KBM-7 (cell line): ENCODE results near the gene EDEM1.
"Not testable (repeated sequence)": the region's sequence is repeated elsewhere in the genome, so short reads cannot be mapped to it uniquely, and the experiment has no call there.

Source experiments
- DNase-seq: peaks from one replicate; pipeline ENCODE4 v3.0.0-alpha.2; 2015
- in situ Hi-C: fragments of 300-500 bp; cut with MboI; formaldehyde crosslinking; loops from 2 replicates; pipeline ENCODE4 v1.14.3; 2020; ENCODE audit warnings: low sequenced_read_pairs, low pct_unique_long_range_greater_than_20kb, mixed read lengths

EDEM1 gene

DNA sequence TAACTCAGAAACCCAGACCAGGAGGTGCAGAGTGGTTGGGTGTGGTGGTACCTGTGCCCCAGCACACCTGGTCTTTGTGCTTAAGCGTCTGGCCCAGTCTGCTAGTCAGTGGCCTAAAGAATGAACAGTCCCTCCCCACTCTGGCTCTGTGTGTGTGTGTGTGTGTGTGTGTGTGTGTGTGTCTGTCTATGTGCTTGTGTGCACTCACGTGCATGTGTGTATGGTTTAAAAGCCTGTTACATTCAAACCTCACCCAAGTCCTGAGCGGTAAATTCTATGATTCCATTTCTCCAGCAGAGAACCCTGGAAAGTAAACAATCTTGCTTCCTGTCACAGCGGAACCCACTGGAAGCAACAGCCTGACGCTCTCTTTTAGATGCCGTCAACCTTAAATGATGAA is 34.2 kb downstream of the EDEM1 start:
- in situ Hi-C loops, result no loop called here
- DNase-seq, result no peak

DNA sequence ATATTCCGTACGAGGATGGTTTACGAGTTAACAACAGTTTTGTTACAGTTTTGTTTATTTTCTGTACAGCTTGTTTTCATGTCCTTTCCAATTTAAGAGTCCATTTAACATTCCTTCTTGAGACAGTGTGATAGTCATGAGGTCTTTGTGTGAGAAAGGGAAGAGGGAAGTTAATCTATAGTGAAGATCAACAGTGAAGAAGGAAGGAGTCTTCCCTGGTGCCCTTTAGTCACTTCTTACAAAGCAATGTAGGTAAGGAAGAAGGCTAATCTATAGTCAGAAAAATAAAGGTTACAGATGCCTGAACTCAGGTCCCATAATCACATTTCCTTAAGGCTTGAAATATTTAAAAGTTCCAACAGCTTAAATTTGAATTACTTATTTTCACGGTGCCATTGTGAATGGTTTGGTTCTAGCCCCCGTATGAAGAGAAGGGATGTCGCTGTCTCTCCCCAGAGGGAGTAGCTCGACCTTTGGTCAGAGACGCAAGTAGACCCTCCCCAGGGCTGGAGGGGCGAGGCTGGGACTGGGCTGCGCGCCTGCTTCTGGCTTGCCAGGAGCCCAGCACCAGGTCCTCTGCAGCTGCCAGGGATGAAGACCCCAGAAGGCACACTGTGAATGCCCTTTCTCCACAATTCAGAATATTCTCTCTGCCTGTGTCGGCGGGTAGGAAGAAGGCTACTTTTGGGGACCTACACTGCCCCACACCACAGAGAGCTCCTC is 34.9 kb downstream of the EDEM1 start:
- no peak for DNase-seq
- in situ Hi-C loops, result no loop called here

DNA sequence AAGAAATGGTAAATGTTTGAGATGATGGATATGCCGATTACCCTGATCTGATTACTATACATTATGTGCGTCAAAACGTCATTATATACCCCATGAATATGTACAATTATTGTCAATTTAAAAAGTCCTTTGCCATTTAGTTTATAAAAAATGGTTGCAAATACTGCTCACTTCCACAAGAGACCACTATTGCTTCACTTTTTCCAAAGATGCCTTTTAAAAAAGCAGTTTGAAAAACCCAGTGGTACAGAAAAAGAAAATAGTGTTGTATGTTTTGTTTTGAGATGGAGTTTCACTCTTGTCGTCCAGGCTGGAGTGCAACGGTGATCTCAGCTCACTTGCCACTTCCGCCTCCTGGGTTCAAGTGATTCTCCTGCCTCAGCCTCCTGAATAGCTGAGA is 39.3 kb downstream of the EDEM1 start:
- peak; percentile 31 for DNase-seq
- in situ Hi-C loops, result no loop called here

DNA sequence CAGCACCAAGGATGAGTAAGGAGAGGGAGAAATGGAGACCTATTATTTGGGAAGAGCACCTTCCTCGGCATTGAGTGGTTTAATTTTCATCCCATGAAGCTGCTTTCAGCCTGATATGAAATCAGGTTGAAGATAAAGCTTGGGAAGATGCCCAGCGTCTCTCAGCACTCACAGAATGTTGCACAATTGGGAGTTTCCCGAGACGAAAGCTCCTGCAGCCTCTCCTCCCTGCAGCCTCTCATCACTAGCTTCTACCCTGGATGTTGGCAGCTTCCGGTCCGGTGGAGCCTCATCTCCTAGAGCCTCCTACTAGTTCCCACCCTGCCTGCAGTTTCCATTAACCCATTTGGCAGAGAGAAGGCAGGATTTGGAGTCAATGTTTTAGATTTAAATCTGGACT is 40.3 kb downstream of the EDEM1 start:
- DNase-seq, result no peak
- in situ Hi-C loops, result no loop called here

DNA sequence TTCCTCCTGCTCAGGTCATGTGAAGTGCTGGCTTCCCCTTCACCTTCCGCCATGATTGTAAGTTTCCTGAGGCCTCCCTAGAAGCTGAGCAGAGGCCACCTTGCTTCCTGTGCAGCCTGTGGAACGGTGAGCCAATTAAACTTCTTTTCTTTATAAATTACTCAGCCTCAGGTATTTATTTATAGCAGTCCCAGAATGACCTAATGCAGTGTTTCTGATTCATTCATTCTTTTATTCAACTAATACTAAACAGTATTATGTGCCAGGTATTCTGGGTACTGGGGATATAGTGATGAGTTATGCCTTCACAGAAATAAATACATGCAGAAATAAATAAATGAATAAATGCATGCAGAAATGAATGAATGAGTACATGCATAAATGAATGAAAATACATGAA is 41.9 kb downstream of the EDEM1 start:
- no peak for DNase-seq
- in situ Hi-C loops, result no loop called here

DNA sequence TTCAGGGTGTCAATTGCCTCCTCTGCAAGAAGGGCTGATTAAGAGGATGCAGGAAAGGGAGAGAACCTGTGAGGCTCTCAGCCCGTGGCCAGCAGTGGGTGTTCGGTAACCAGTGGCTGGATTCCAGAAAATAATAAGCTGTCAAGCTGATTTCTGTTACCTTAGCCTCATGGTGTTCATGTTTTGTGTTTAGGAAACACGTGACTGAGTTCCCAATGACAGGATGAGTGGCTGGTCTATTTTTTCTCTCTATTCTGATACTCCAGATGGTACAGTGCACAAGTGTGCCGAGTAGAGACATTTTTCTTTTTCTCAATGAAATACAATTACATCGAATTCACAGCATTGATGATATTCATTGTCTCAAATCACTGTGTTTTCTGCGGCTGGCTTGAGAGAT is 43.6 kb downstream of the EDEM1 start:
- in situ Hi-C loops, result no loop called here
- no peak for DNase-seq

DNA sequence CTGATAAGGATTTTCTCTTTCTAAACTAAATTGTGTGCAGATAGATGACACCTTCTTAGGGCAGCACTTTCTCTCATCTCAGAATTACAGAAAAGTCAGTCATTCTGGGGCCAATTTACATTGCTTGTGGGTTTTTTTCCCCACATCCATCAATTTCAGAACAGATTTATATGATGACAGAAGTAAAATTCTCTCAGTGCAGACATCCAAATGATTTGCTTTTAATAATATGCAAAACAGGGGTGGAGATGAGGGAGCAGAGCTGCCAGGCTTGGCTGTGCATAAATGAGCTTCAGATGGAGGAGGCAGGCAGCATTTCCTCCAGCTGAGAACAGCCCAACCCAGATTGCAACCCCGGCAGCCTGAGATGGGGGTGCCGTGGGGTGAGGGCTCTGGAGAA is 44.0 kb downstream of the EDEM1 start:
- in situ Hi-C loops, result no loop called here
- DNase-seq, result no peak

DNA sequence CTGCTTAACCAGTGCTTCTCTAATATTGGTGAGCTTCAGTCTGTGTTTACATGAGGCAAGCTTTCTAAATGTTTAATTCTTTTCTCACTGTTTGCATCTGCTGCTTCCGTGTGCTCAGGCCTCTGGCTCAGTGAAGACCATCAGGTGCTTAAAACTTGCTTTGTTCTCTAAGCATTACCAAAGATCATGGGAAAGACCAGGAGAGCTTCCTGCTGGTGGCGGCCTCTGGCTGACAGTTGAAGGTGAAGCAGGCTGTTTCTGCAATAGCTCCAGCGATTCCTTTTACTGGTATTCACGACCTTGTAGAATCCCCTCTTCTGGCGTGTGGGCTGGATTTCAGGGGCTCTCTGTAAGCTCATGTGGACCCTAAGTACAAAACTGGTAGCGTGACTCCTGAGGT is 45.1 kb downstream of the EDEM1 start:
- in situ Hi-C loops, result no loop called here

DNA sequence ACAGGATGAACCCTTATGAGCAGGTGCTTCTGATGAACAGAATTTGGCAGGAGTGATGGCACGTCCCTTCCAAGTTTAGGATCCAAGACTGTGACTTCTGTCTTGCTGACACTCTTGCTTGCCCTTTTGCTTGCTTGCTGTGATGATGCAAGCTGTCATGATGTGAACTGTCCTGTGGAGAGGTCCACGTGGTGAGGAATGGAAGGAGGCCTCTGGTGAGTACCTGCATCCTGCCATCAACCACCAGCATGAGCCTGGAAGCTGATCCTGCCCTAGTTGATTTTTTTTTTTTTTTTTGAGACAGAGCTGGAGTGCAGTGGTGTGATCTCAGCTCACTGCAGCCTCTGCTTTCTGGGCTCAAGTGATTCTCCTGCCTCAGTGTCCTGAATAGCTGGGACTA is 45.5 kb downstream of the EDEM1 start:
- no peak for DNase-seq
- in situ Hi-C loops, result no loop called here

More for the DNA sequence above, 45.1 kb downstream of the EDEM1 start:
- DNase-seq, result no peak

DNA sequence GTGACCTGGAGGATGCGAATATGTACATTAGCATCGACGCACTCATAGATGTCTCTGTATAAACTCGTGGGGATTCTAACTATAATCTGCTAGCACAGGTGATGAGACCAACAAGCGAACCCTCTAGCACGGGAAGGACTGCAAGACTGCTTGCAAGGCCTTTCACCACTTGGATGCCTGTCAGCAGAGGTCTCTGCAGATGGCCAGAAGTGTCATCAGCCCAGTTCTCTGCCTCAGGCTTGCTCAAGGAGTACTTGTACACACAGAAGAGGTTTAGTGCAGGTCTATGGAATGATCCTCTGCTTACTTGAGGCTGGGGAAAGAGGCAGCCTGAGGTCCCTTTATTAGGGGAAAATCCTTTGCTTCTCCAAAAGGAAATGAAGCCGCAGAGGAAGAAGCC is 48.1 kb downstream of the EDEM1 start:
- in situ Hi-C loops, result no loop called here

DNA sequence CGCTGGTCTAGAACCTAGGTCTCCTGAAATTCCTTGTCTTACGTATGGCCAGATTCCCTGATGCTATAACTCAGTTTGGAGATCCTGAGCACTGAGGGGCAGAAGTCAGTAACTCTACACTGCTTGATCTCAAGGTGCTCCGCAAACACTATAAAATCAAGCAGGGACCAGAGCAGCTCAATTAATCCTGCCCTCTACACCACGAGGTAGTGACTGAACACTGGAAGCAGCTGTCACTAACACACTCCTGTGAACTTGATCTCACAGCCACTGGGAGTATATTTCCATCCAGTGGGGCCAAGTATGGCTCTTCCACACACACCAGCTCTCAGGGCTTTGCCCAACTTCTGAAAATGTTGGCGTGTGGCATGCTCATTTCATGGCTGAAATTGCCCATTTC is 51.0 kb downstream of the EDEM1 start:
- no peak for DNase-seq
- in situ Hi-C loops, result no loop called here

More for the DNA sequence above, 48.1 kb downstream of the EDEM1 start:
- DNase-seq, result no peak

DNA sequence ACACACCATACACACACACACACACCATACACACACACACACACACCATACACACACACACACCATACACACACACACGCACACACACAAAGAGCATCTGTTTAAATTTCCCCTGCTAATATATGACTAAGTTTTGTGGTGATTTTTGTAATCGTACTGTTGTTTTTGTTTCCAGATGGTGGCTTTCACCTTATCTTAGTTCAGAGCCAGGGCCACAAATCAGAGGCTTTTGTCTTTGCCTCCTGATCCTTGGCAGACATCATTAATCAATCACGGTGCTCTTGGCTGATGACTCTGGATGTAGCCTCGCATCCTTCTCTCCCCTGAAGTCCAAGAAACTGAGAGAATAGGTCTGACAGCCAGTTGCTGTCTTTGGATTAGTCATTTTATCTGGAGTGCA is 52.1 kb downstream of the EDEM1 start:
- in situ Hi-C loops, result no loop called here
- no peak for DNase-seq

DNA sequence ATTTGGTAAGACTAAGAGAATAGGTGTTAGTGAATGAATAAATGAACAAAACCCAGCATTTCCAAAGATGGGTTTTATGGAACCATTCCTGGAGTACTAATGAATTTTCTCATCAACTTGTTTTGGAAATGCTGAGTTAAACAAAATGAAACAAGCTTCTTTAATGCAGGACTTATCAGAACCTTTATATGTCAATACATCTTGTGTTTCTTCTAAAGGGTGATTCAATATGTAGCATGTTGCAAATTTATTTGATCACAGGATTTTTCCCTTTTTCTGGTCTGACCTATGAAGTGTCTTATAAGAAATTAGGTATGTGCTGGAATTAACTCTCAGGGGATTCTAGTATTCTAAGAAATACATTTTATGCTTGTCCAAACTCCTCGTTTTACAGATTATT is 53.2 kb downstream of the EDEM1 start:
- DNase-seq, result no peak
- in situ Hi-C loops, result no loop called here

DNA sequence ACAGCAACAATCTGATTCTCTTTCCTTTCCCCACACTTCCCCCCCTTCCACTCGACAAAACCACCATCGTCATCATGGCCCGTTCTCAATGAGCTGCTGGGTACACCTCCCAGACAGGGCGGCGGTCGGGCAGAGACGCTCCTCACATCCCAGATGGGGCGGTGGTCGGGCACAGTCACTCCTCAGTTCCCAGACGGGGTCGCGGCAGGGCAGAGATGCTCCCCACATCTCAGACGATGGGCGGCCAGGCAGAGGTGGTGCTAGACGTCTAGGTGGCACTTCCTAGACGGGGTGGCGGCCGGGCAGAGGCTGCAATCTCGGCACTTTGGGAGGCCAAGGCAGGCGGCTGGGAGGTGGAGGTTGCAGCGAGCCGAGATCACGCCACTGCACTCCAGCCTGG is 55.3 kb downstream of the EDEM1 start:
- in situ Hi-C loops, DNase-seq: not testable (repeated sequence)

DNA sequence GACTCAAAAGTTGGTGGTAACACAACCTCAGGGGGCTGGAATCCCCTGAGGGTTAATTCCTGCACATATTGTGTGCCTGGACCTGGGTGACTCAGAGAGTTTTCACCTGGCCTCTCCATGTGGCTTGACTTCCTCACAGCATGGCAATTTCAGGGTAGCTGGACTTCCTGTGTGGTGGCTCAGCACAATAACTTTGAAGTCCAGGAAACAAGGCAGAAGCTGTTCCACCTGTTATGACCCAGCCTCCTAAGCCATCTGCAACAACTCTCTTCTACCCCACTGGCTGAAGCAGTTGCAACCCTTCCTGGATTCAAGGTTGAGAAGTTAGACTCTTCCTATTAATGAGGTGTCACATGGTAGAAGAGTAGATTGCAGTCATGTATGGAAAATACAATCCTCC is 58.4 kb downstream of the EDEM1 start:
- in situ Hi-C loops, result no loop called here
- peak; percentile 34 for DNase-seq

DNA sequence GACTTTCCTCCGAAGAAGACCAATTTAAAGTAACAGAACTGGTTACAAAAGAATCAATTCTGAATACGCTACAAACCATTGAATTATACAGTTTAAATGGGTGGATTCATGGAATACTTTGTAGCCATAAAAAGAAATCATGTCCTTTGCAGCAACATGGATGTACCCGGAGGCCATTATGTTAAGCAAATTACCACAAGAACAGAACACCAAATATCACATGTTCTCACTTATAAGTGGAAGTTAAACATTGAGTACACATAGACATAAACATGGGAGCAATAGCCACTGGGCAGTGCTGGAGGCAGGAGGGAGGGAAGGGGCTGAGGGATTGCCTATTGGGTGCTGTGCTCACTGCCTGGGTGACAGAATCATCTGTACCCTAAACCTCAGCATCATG is 61.3 kb downstream of the EDEM1 start:
- DNase-seq, result no peak
- in situ Hi-C loops, result no loop called here

DNA sequence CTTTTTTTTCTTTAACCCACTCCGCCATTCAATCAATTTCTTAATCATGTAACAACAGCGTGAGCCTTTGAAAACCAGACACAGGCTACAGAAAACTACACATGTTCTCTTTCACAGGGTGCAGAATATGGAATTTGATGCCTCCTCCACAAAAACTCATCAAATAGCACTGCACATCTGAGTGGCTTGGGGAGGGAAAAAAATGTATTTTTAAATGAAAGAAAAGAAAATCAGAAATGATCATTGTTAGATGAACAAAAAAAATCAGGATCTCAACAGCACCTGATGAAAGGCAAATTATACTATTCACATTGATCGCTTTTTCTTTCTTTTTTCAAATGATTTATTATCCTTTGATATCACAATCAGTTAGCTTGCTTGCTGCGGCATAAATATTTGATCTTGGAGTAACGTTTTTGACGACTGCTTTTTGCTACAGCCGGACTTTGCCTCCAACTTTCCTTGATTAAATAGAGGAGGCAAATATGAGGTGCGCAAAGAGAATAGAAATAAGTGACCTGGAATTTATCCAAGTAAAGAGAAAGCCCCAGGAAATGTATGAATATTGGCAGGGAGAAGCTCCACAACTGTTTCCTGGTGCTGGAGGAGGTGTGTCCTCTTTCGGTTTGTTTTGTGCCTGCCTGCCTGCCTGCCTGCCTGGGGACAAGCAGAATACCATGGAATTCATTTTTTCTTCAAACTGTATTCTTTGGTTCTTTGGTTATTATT is 63.1 kb downstream of the EDEM1 start:
- in situ Hi-C loops, result no loop called here
- DNase-seq, result no peak

DNA sequence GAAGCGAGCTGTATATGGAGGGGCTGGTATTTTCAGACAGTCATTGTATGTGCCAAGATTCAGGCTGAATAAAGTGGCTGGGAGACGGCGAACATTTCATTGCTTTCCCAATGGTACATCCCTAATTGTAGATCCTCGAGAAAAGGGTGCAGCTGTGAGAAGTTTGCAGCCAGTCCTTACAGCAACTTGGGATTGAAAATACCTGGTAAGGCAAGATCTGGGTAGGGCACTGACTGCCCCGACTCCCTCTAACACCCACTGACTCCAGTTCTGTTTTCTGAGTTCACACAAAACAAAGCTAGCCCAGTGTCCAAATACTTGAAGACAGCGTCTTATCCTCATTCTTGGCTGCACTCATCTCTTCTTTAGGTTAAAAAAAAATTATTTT is 63.7 kb downstream of the EDEM1 start:
- DNase-seq, result no peak

DNA sequence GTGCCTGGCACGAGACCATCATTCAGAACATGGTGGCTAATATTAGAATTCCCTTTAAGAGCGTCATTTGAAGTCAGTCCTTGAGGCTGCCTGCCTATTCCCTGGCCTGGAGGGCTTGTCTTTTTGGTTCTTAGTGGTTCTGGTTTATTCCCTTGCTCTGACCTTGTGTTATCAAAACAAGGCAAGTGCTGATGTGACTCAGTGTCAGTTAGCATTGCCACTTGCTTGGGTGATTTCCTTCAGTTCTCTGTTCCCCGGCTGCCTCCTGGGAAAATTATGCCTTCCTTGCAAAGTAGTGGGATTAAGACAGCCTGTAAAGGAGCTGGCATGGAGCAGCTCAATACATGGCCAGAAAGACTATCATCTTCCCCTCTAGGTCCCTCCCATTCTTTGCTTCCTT is 64.6 kb downstream of the EDEM1 start:
- DNase-seq, result no peak
- in situ Hi-C loops, result no loop called here

More for the DNA sequence above, 63.7 kb downstream of the EDEM1 start:
- in situ Hi-C loops, result no loop called here

DNA sequence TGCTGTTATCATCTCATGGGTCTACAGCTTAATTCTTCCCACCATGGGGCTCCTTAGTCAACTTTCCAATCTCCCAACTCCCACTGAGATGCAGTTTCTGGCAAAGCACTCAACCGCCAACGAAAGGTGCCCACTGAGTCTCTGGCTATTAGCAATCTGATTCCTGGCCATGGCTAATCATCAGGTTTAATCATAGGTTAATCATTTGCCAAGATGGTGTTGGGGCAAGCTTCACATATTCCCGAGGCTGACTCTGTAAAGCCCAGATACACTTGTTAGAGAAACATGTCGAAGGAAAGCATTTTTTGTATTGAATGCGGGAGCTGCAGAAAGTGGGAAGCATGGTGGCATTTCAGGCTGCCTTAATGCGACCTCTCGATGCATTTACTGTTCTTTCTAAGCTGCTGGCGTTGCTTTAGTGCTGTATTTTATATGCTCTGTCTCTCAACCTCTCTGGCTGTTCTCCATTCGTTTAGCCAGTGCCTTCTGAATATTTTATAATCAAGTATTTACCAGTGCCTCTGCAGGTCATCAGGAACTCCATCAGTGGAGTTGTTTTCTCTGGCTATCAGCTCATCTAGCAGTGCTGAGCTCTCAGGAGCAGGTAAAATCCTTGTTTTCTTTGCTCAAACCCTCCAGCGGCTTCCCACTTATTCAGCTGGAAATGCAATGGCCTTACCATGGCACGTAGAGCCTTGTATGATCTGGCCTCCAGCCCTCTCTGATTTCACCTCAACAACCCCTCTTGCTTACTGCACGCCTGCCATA is 67.0 kb downstream of the EDEM1 start:
- in situ Hi-C loops, result no loop called here
- no peak for DNase-seq
